Measurements from ENCODE around the gene TCN2.
A peak's percentile ranks its signal among the peaks of the same experiment; 100 is the strongest.
"Not testable (repeated sequence)": the region's sequence is repeated elsewhere in the genome, so short reads cannot be mapped to it uniquely, and the experiment has no call there.

Gene TCN2

GRCh38 chr22:30611197-30611596, 4.2 kb downstream of the TCN2 start:
- DNase-seq, result no peak

GRCh38 chr22:30612789-30613188, 5.8 kb downstream of the TCN2 start:
- DNase-seq, result no peak

- DNase-seq, result no peak
Measured at GRCh38 chr22:30614268-30614667, 7.3 kb downstream of the TCN2 start.

GRCh38 chr22:30614879-30615278, 7.9 kb downstream of the TCN2 start:
- no peak for DNase-seq

DNA sequence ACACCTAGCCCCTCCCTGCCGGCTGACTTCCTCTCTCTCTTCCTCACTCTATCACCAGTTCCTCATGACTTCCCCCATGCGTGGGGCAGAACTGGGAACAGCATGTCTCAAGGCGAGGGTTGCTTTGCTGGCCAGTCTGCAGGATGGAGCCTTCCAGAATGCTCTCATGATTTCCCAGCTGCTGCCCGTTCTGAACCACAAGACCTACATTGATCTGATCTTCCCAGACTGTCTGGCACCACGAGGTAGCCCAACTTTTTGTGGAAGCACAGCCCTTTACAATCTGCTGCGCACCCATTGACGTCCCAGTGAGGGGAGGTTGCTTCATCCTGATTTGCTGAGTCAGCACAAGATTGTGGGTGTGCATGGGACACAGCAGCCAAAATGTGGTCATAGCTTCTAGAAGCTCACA, 8.6 kb downstream of the TCN2 start:
- no peak for DNase-seq

DNA sequence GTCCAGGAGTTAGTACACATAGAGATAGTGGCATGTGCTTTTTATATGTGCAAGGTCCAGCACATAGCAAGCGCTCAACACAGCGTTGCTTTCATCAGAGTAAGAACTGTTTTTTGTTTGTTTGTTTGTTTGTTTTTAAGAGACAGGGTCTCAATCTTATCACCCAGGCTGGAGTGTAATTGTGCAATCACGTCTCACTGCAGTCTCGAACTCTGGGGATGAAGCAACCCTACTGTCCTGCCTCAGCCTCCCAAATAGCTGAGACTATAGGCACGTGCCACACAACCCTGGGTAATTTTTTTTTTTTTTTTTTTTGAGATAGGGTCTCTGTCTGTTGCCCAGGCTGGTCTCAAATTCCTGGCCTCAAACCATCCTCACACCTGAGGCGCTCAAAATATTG, 10.8 kb downstream of the TCN2 start:
- DNase-seq, result no peak

DNA sequence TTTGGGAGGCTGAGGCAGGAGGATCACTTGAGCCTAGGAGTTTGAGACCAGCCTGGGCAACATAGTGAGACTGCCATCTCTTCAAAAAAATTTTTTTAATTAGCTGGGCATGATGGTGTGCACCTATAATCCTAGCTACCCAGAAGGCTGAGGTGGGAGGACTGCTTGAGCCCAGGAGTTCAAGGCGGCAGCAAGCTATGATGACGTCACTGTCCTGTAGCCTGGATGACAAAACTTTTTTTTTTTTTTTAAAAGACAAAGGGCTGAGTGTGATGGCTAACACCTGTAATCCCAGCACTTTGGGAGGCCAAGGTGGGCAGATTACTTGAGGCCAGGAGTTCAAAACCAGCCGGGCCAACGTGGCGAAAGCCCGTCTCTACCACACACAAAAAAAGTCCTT, 12.9 kb downstream of the TCN2 start:
- DNase-seq, result not testable (repeated sequence)

GRCh38 chr22:30626413-30626812, 19.4 kb downstream of the TCN2 start:
- no peak for DNase-seq

DNA sequence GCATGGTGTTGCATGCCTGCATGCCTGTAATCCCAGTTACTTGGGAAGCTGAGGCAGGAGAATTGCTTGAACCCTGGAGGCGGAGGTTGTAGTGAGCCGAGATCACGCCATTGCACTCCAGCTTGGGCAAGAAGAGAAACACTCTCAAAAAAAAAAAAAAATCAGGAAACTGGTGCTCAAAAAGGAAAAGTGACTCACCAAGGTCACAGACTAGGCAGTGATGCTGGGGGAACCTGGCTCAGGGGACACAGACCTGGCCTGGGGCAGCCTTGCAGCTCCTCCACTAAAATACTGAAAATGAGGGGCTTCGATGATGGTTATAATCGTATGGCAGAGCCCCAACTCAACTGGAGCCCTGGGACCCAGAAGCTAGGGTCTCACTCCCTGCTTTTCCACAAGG, 20.5 kb downstream of the TCN2 start:
- DNase-seq, result no peak

DNA sequence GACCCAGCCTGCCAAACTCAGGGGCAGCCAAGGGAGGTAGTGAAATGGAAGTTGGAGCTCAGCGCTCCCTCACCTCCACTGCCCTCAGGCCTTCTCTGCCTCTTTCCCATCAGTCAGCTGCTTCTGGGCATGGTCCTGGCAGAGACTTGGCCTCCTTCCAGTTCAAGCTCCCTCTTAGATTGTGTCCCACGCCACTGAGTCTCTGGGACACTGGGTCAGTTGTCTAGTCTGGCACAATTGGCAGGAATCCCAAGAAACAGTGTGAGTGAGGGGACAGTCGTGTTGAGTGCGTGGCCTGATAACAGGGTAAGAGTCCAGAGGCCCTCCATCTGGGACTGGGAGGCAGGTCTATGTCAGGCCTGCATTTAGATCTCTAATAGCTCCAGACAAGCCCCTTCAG, 21.5 kb downstream of the TCN2 start:
- DNase-seq, result no peak

- DNase-seq, result not testable (repeated sequence)
Measured at GRCh38 chr22:30631469-30631868, 24.5 kb downstream of the TCN2 start.

GRCh38 chr22:30634471-30635233, 27.7 kb downstream of the TCN2 start:
- peak; percentile 70 for DNase-seq

DNA sequence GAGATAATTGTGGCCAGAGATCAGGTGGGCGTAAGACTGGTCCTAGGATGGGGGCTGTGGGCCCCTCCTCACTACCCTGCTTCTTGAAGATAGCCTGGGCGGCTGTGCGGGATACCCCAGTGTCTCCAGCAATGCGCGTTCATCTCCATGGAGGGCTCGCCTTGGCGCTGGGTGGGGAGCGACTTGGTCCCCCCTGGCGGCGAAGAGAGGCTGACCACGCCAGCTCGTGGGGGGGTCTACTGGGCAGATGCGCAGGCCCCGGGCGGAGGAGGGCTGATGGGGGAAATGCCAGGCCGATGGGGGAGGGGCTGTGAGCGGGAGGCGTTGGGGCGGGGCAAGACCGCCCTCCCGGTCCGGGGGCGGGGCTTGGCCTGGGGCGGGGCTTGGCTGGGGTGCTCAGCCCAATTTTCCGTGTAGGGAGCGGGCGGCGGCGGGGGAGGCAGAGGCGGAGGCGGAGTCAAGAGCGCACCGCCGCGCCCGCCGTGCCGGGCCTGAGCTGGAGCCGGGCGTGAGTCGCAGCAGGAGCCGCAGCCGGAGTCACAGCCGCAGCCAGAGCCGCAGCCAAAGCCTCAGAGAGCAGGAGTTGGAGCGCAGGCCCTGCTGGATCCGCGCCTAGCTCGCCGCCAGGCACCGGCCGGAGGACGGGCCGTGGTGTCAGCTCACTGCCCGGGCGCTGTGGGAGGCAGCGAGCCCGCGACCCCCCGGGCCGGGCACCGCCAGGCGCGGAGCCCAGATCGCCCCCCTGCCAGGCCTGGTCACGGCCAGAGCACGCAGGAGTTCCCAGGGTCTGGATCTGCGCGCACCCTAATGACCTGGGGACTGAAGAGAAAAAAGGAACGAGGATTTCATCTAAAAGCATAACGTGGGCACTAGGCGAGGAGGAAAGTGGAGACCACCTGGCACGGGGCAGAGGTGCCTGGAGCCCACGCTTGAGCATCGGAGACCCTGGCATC, 28.6 kb downstream of the TCN2 start, which contains the start of gene SLC35E4:
SLC35E4 (plus strand) TSS at position 509 of the 953 bp plus-strand sequence. CDS start 670 bp downstream, outside the sequence.
- peak; percentile 78 for DNase-seq

GRCh38 chr22:30636226-30637077, 29.5 kb downstream of the TCN2 start:
- peak; percentile 19 for DNase-seq

GRCh38 chr22:30637701-30638114, 30.7 kb downstream of the TCN2 start:
- no peak for DNase-seq

DNA sequence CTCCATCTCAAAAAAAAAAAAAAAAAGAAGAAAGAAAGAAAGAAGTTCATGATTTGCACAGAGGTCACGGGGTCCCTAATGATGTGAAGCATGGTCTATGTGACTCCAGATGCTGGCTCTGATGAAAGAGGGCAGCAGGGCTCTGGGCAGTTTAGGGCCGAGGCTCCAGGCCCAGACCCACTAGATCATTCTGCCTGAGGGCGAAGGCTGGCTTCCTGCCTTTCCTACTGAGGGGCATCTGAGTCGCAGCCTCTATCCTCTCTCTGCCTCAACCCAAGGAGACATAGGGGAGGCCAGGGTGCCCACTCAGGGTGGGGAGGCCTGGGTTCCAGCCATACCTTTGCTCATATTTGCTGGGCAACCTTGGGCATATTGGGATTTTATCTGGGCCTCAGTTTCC, 33.4 kb downstream of the TCN2 start:
- no peak for DNase-seq

- no peak for DNase-seq
Measured at GRCh38 chr22:30640839-30641430, 34.0 kb downstream of the TCN2 start.

DNA sequence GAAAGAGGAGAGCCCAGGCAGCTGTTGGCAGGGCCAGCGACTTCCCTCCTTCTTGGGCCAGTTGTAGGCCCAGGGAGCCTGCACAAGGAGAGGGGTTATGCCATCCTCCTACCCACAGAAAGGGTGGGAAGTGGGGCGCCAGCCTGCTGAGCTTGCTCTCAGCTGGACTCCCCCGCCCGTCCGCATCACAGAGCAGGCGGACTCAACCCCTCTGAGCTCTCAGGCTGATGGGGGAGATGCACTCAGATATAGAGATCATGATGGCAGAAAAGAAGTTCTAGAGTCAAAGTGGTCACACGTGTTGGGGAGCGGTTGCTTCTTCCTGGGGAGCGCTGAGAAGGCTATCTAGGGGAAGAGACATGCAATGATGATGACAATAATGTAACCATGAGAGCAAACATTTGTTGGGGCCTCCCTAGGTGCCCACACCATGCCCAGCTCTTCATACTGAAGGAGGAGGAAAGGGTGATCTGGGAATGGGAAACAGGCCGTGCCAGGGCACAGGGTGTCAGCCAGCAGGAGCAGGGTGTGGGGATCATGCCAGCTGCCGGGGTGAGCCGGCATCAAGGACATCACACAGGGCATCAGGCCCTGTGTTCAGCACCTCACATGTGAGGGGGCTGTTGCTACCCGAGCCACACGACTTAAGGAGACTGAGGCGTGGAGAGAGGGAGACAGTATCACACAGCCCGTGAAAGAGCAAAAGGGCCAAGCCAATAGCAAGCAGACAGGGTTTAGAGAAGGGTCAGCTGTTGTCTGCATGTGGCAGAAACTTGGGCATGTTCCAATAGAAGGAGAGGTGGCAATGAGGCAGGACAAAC, 36.3 kb downstream of the TCN2 start:
- no peak for DNase-seq

- no peak for DNase-seq
Measured at GRCh38 chr22:30646518-30647160, 39.7 kb downstream of the TCN2 start.

DNA sequence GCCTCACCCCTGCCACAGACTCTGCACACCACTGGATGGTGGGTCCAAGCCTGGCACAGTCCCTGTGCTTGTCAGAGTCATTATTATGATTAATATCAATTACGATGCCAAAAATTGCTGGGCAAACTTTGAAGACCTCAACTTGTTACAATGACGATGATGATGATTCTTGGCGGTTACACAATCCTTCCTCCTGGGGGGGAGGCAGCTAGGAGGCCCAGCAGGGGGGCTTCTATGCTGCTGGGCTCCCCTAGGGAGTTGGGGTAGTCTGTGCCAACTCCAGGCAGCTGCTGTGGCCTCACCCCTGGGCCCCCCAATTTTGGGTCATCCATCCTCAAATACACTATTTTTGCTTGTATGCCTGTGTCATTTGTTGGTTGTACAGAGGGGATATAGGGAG, 40.6 kb downstream of the TCN2 start:
- no peak for DNase-seq

DNA sequence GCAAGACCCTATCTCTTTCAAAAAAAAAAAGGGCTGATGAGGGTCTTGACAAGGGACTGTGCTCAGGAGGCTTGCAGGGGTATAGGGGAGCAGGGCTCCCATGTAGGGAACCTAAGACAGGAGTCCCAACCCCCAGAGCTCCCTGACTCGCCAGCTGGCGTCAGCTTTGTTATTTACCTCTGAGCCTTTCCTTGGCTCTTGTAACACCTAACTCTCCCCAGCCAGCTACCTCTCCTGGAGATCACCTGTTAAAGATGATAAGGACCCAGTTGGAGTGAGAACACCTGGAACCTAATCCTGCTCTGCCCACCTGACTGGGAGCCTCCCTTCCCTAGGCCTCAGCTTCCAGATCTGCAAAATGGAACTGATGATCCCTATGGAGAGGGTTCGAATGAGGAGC, 41.9 kb downstream of the TCN2 start:
- no peak for DNase-seq
